H9 (cell line): ENCODE measurements around the gene USP3. TPM values are rescaled to one million over a fixed set of nuclear protein-coding genes. Genes with fewer than 3 reads are reported as not detected.

Experiments
- DNase-seq: peaks from one replicate; pipeline ENCODE4 v3.0.0-alpha.2; 2017
- H2AFZ ChIP-seq: one replicate; pipeline ENCODE4 v1.6.1; 2013; ENCODE audit warnings: mild to moderate bottlenecking, low read length, control low read depth, moderate library complexity
- H2AK5ac ChIP-seq: 2 replicates; pipeline ENCODE4 v1.6.1; 2013; ENCODE audit warnings: low read length, control low read depth, mixed read lengths; ENCODE audit not compliant: insufficient read length
- H2BK120ac ChIP-seq: one replicate; pipeline ENCODE4 v1.6.1; 2013; ENCODE audit warnings: low read depth, mild to moderate bottlenecking, low read length, control low read depth, inconsistent platforms; ENCODE audit not compliant: poor library complexity, severe bottlenecking
- H2BK12ac ChIP-seq: 2 replicates; pipeline ENCODE4 v1.6.1; 2013; ENCODE audit warnings: low read length, control low read depth, mixed read lengths, low read depth; ENCODE audit not compliant: insufficient read length
- H2BK15ac ChIP-seq: 2 replicates; pipeline ENCODE4 v1.6.1; 2013; ENCODE audit warnings: low read depth, low read length, control low read depth
- H2BK20ac ChIP-seq: one replicate; pipeline ENCODE4 v1.6.1; 2013; ENCODE audit warnings: low read depth, mild to moderate bottlenecking, low read length, control low read depth, inconsistent platforms; ENCODE audit not compliant: poor library complexity, severe bottlenecking
- H2BK5ac ChIP-seq: 2 replicates; pipeline ENCODE4 v1.6.1; 2013; ENCODE audit warnings: low read length, control low read depth, mixed read lengths; ENCODE audit not compliant: insufficient read length
- H3K14ac ChIP-seq: 2 replicates; pipeline ENCODE4 v1.6.1; 2013; ENCODE audit warnings: low read length, control low read depth; ENCODE audit not compliant: insufficient read depth
- H3K18ac ChIP-seq: 2 replicates; pipeline ENCODE4 v1.6.1; 2013; ENCODE audit warnings: low read depth, mild to moderate bottlenecking, mixed read lengths, low read length, control low read depth; ENCODE audit not compliant: insufficient read length
- H3K23ac ChIP-seq: 2 replicates; pipeline ENCODE4 v1.6.1; 2013; ENCODE audit warnings: low read length, control low read depth, mixed read lengths, low read depth; ENCODE audit not compliant: insufficient read length
- H3K23me2 ChIP-seq: 2 replicates; pipeline ENCODE4 v1.6.1; 2013; ENCODE audit warnings: low read depth, mild to moderate bottlenecking, mixed read lengths, low read length, control low read depth; ENCODE audit not compliant: insufficient read length, poor library complexity, severe bottlenecking
- H3K27ac ChIP-seq: 2 replicates; pipeline ENCODE4 v1.5.1; 2013; ENCODE audit warnings: low read length, control low read depth, mixed read lengths, low read depth; ENCODE audit not compliant: insufficient read length
- H3K27me3 ChIP-seq: 2 replicates; pipeline ENCODE4 v1.6.1; 2013; ENCODE audit warnings: low read length, control low read depth, inconsistent platforms; ENCODE audit not compliant: insufficient read depth
- H3K4ac ChIP-seq: 2 replicates; pipeline ENCODE4 v1.6.1; 2013; ENCODE audit warnings: low read depth, mild to moderate bottlenecking, control low read depth, inconsistent platforms, low read length, moderate library complexity
- H3K4me1 ChIP-seq: 2 replicates; pipeline ENCODE4 v1.6.1; 2013; ENCODE audit warnings: low read length, control low read depth, inconsistent platforms; ENCODE audit not compliant: insufficient read depth
- H3K4me2 ChIP-seq: 2 replicates; pipeline ENCODE4 v1.6.1; 2013; ENCODE audit warnings: low read length, control low read depth, mixed read lengths; ENCODE audit not compliant: insufficient read length, insufficient read depth
- H3K56ac ChIP-seq: 2 replicates; pipeline ENCODE4 v1.6.1; 2013; ENCODE audit warnings: low read depth, mild to moderate bottlenecking, mixed read lengths, low read length, control low read depth; ENCODE audit not compliant: insufficient read length
- H3K79me1 ChIP-seq: 2 replicates; pipeline ENCODE4 v1.6.1; 2013; ENCODE audit warnings: low read depth, mild to moderate bottlenecking, moderate library complexity, low read length, control low read depth, inconsistent platforms; ENCODE audit not compliant: insufficient read depth, poor library complexity, severe bottlenecking
- H3K79me2 ChIP-seq: 2 replicates; pipeline ENCODE4 v1.6.1; 2013; ENCODE audit warnings: low read length, control low read depth, inconsistent platforms; ENCODE audit not compliant: insufficient read depth
- H3K9ac ChIP-seq: 2 replicates; pipeline ENCODE4 v1.6.1; 2013; ENCODE audit warnings: low read length, control low read depth, mixed read lengths; ENCODE audit not compliant: insufficient read length; ENCODE audit errors: extremely low read depth
- H3K9me3 ChIP-seq: one replicate; pipeline ENCODE4 v1.6.1; 2013; ENCODE audit warnings: low read depth, low read length, inconsistent platforms; ENCODE audit not compliant: control insufficient read depth
- H3T11ph ChIP-seq: one replicate; pipeline ENCODE4 v1.6.1; 2013; ENCODE audit warnings: mild to moderate bottlenecking, low read length, control low read depth, inconsistent platforms
- H4K20me1 ChIP-seq: one replicate; pipeline ENCODE4 v1.6.1; 2013; ENCODE audit not compliant: control insufficient read depth, insufficient read length, insufficient read depth
- H4K5ac ChIP-seq: 2 replicates; pipeline ENCODE4 v1.6.1; 2013; ENCODE audit warnings: low read depth, mild to moderate bottlenecking, mixed read lengths, low read length, control low read depth; ENCODE audit not compliant: insufficient read length
- H4K8ac ChIP-seq: replicated peaks from 2 replicates; pipeline ENCODE4 v1.6.1; 2013; ENCODE audit warnings: low read length, control low read depth, mixed read lengths, low read depth; ENCODE audit not compliant: insufficient read length
- H4K91ac ChIP-seq: 2 replicates; pipeline ENCODE4 v1.6.1; 2013; ENCODE audit warnings: low read depth, mild to moderate bottlenecking, moderate library complexity, mixed read lengths, low read length, control low read depth; ENCODE audit not compliant: insufficient read length
- H3K27ac Mint-ChIP-seq, 3 experiments: 2 replicates in 2 of 3; 3 replicates in 1 of 3; pipeline ENCODE4 v1.8.0; 2020 to 2021; ENCODE audit warnings: mixed read lengths in 3 of 3, mild to moderate bottlenecking in 1 of 3, moderate library complexity in 1 of 3
- H3K27me3 Mint-ChIP-seq: 2 replicates; pipeline ENCODE4 v1.8.0; 2021; ENCODE audit warnings: low read depth, mild to moderate bottlenecking, moderate library complexity, mixed read lengths
- H3K36me3 Mint-ChIP-seq, 3 experiments: 2 replicates in 2 of 3; 3 replicates in 1 of 3; pipeline ENCODE4 v1.8.0; 2020 to 2021; ENCODE audit warnings: low read depth in 3 of 3, mixed read lengths in 3 of 3; ENCODE audit not compliant: insufficient read depth in 1 of 3
- H3K4me1 Mint-ChIP-seq, 2 experiments: 2 replicates each; pipeline ENCODE4 v1.8.0; 2020; ENCODE audit warnings: mixed read lengths in 2 of 2
- H3K4me3 Mint-ChIP-seq, 2 experiments: 2 replicates in 1 of 2; 3 replicates in 1 of 2; pipeline ENCODE4 v1.8.0; 2020 to 2021; ENCODE audit warnings: mild to moderate bottlenecking in 2 of 2, mixed read lengths in 2 of 2, moderate library complexity in 1 of 2
- H3K9me3 Mint-ChIP-seq, 2 experiments: 2 replicates in 1 of 2; 3 replicates in 1 of 2; pipeline ENCODE4 v1.8.0; 2020; ENCODE audit warnings: mild to moderate bottlenecking in 2 of 2, mixed read lengths in 2 of 2, moderate library complexity in 1 of 2
- CTCF ChIP-seq: fragments of 200-600 bp; sonication (generic); conservative IDR thresholded peaks from 3 replicates; pipeline ENCODE4 v1.8.0; 2021; ENCODE audit warnings: antibody characterized with exemption, mild to moderate bottlenecking
- WGBS: extraction: QIAGEN DNeasy Blood & Tissue Kit; methylation state at CpG from one replicate; pipeline ENCODE4 v1.1.7; 2013; ENCODE audit warnings: missing lambda C conversion rate, low lambda C conversion rate, mixed read lengths; ENCODE audit not compliant: insufficient read length; ENCODE audit errors: extremely low coverage; 5-methylcytosine and 5-hydroxymethylcytosine counted together
- total RNA-seq: library from RNA; stranded (reverse); gene quantifications from 2 replicates; pipeline ENCODE4 v1.2.1, GENCODE V29; 2021

USP3 gene
- total RNA-seq, 1 experiment from 2014 or later = 14.2 TPM

GRCh38 chr15:63535689-63536088, 31.3 kb downstream of the USP3 start:
- H3T11ph ChIP-seq = no peak overlapping the region
- H4K5ac ChIP-seq = no peak overlapping the region
- no peak overlapping the region for H3K9ac ChIP-seq
- H2BK12ac ChIP-seq = no peak overlapping the region
- no peak overlapping the region for H3K14ac ChIP-seq
- no peaks in the 10 kb centered on the region for H3K27me3 Mint-ChIP-seq
- no peaks in the 10 kb centered on the region for H3K27me3 ChIP-seq
- peaks cover 12% of the 10 kb centered on the region for H3K4me1 ChIP-seq
- peaks cover 73 to 86% of the 10 kb centered on the region in 2 experiments for H3K4me1 Mint-ChIP-seq
- no CpG with 5 or more reads among the region's 3 CpGs for WGBS
- H3K4ac ChIP-seq = no peak overlapping the region
- H3K9me3 Mint-ChIP-seq = no peaks in the 10 kb centered on the region
- H2AFZ ChIP-seq = no peak overlapping the region
- no peaks in the 10 kb centered on the region for H3K9me3 ChIP-seq
- H3K23ac ChIP-seq = no peak overlapping the region
- no peak overlapping the region for H4K91ac ChIP-seq
- no peak overlapping the region for H2BK120ac ChIP-seq
- H3K18ac ChIP-seq = no peak overlapping the region
- H3K4me2 ChIP-seq = no peak overlapping the region
- H2BK20ac ChIP-seq = no peak overlapping the region
- H3K79me2 ChIP-seq = no peaks in the 10 kb centered on the region
- H4K8ac ChIP-seq = no peak overlapping the region
- H3K23me2 ChIP-seq = no peaks in the 10 kb centered on the region
- no peak overlapping the region for H3K56ac ChIP-seq
- H3K27ac ChIP-seq = no peak overlapping the region
- no peak overlapping the region for H2BK15ac ChIP-seq
- H3K4me3 Mint-ChIP-seq = peak overlapping the region; percentile 0 to 25; a peak in 2 of 5 replicates
- H2AK5ac ChIP-seq = no peak overlapping the region
- peak overlapping the region in 2 of 3 experiments; percentile 19 to 61; a peak in 4 of 7 replicates for H3K27ac Mint-ChIP-seq
- no peak for TF ChIP-seq CTCF
- H4K20me1 ChIP-seq = no peaks in the 10 kb centered on the region
- no peaks in the 10 kb centered on the region; a peak in 2 of 7 replicates for H3K36me3 Mint-ChIP-seq
- H2BK5ac ChIP-seq = no peak overlapping the region
- no peak for DNase-seq
- no peaks in the 10 kb centered on the region for H3K79me1 ChIP-seq
